ENCODE measurements around the gene SRA1.
"Not testable (repeated sequence)": the region's sequence is repeated elsewhere in the genome, so short reads cannot be mapped to it uniquely, and the experiment has no call there.

- TF ChIP-seq, protein P1, sequence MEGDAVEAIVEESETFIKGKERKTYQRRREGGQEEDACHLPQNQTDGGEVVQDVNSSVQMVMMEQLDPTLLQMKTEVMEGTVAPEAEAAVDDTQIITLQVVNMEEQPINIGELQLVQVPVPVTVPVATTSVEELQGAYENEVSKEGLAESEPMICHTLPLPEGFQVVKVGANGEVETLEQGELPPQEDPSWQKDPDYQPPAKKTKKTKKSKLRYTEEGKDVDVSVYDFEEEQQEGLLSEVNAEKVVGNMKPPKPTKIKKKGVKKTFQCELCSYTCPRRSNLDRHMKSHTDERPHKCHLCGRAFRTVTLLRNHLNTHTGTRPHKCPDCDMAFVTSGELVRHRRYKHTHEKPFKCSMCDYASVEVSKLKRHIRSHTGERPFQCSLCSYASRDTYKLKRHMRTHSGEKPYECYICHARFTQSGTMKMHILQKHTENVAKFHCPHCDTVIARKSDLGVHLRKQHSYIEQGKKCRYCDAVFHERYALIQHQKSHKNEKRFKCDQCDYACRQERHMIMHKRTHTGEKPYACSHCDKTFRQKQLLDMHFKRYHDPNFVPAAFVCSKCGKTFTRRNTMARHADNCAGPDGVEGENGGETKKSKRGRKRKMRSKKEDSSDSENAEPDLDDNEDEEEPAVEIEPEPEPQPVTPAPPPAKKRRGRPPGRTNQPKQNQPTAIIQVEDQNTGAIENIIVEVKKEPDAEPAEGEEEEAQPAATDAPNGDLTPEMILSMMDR (IDR thresholded peaks at IDR 0.05): not testable (repeated sequence)
- not testable (repeated sequence) for TF ChIP-seq POLR2AphosphoS5 (IDR thresholded peaks at IDR 0.05)
Observed at GRCh38 chr5:140593070-140593469, 35.8 kb upstream of the SRA1 start.

Measured in transverse colon (tissue), 4 donors.